ES-I3 (cell line): ENCODE measurements around the gene SOBP.

Source experiments
- H3K36me3 ChIP-seq: 2 replicates; pipeline ENCODE4 v1.6.1; 2013; ENCODE audit warnings: mild to moderate bottlenecking, low read length, control low read depth, moderate library complexity; ENCODE audit not compliant: insufficient read depth
- H3K4me1 ChIP-seq: 2 replicates; pipeline ENCODE4 v1.6.1; 2013; ENCODE audit warnings: mild to moderate bottlenecking, control low read depth, low read length; ENCODE audit not compliant: insufficient read depth
- H3K9ac ChIP-seq: 2 replicates; pipeline ENCODE4 v1.6.1; 2013; ENCODE audit warnings: low read depth, mild to moderate bottlenecking, low read length, moderate library complexity
- H3K9me3 ChIP-seq: 2 replicates; pipeline ENCODE4 v1.6.1; 2013; ENCODE audit warnings: mild to moderate bottlenecking, low read length, moderate library complexity; ENCODE audit not compliant: control insufficient read depth, insufficient read depth

The SOBP gene

GRCh38 chr6:107587451-107587850 is 97.5 kb downstream of the SOBP start:
- peaks cover 12% of the 10 kb centered on the region for H3K4me1 ChIP-seq
- H3K9ac ChIP-seq: no peak overlapping the region
- no peaks in the 10 kb centered on the region for H3K9me3 ChIP-seq
- H3K36me3 ChIP-seq: no peaks in the 10 kb centered on the region

DNA sequence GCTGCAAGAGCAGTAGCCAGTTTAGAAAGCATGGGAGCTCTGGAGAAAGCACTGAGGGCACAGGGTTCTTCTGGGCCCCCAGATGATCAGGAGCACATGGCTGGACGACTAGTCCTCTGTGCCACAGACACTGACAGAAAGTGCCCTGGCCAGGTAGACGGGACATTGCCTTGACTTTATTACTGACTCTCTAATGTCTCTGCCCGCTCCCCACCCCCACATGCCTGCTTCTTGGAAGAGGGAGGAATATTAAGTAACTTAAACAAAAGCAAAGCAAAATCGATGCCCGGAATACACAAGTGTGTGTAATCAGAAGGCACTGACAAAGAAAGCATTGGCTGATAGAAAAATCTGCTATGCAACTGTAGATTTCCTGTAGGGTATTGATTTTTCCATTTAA is 99.3 kb downstream of the SOBP start:
- no peak overlapping the region for H3K9ac ChIP-seq
- peaks cover 12% of the 10 kb centered on the region for H3K4me1 ChIP-seq
- H3K9me3 ChIP-seq: no peaks in the 10 kb centered on the region
- H3K36me3 ChIP-seq: no peaks in the 10 kb centered on the region

DNA sequence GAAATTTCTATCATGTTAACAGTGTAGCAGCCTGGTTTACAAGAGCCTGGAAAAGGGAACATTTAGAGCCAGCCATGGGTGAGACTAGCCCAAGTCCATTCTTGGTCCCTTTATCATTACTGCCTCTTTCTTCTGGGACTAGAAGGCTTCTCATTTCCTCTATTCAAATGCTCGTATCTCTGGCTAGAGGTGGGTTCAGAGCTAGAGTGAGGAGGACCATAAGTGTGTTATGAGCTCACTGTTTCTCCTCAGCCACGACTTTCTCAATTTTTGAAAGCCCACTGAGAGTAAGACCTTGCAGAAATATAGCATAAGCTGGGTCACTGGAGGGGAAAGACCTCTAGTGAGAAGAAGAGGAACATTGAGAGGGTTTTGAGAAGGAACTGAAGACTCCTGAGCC is 100.0 kb downstream of the SOBP start:
- Histone ChIP-seq H3K36me3 (no peaks in the 10 kb centered on the region), H3K9me3 (no peaks in the 10 kb centered on the region), H3K9ac (no peak overlapping the region), H3K4me1 (peaks cover 12% of the 10 kb centered on the region)

DNA sequence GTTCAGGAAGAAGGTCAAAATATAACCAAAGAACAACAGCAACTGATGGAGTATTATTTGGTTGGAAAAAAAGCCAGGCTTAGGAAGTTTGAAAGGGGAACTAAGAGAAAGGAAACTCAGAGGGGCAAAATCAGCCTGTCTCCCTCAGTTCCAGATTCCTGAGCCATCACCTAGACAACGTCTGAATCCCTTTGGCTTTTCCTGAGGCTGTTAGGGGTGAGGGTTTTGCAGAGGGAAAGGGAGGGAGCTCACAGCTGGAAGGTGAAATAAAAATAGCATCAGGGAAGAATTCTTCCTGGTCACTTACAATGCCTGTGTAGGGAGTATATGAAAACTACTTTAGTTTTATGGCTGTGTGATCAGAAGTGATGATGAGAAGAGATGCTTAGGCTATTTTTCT is 100.5 kb downstream of the SOBP start:
- Histone ChIP-seq H3K36me3 (no peaks in the 10 kb centered on the region), H3K9me3 (no peaks in the 10 kb centered on the region), H3K9ac (no peak overlapping the region), H3K4me1 (peaks cover 12% of the 10 kb centered on the region)

- no peaks in the 10 kb centered on the region for H3K36me3 ChIP-seq
- no peaks in the 10 kb centered on the region for H3K9me3 ChIP-seq
- no peak overlapping the region for H3K9ac ChIP-seq
Observed at GRCh38 chr6:107591346-107591745, 101.4 kb downstream of the SOBP start.

GRCh38 chr6:107592806-107593205 is 102.9 kb downstream of the SOBP start:
- H3K36me3 ChIP-seq: no peaks in the 10 kb centered on the region
- H3K9me3 ChIP-seq: no peaks in the 10 kb centered on the region
- peaks cover 6% of the 10 kb centered on the region; the same call in 1 of the 2 replicates for H3K4me1 ChIP-seq
- no peak overlapping the region for H3K9ac ChIP-seq

More at GRCh38 chr6:107591346-107591745, 101.4 kb downstream of the SOBP start:
- peaks cover 6% of the 10 kb centered on the region; the same call in 1 of the 2 replicates for H3K4me1 ChIP-seq

- H3K36me3 ChIP-seq: no peaks in the 10 kb centered on the region
- no peaks in the 10 kb centered on the region for H3K9me3 ChIP-seq
- H3K4me1 ChIP-seq: peaks cover 7% of the 10 kb centered on the region
- H3K9ac ChIP-seq: no peak overlapping the region
Observed at GRCh38 chr6:107594736-107595135, 104.8 kb downstream of the SOBP start.

GRCh38 chr6:107598091-107598490 is 108.2 kb downstream of the SOBP start:
- no peak overlapping the region for H3K9ac ChIP-seq
- H3K4me1 ChIP-seq: peaks cover 24% of the 10 kb centered on the region
- H3K36me3 ChIP-seq: no peaks in the 10 kb centered on the region
- H3K9me3 ChIP-seq: no peaks in the 10 kb centered on the region

GRCh38 chr6:107599043-107599442 is 109.1 kb downstream of the SOBP start:
- peaks cover 24% of the 10 kb centered on the region for H3K4me1 ChIP-seq
- no peaks in the 10 kb centered on the region for H3K36me3 ChIP-seq
- no peaks in the 10 kb centered on the region for H3K9me3 ChIP-seq
- no peak overlapping the region for H3K9ac ChIP-seq

- no peaks in the 10 kb centered on the region for H3K9me3 ChIP-seq
- no peaks in the 10 kb centered on the region for H3K36me3 ChIP-seq
- peaks cover 29% of the 10 kb centered on the region for H3K4me1 ChIP-seq
Observed at GRCh38 chr6:107600121-107600520, 110.2 kb downstream of the SOBP start.

GRCh38 chr6:107600936-107601335 is 111.0 kb downstream of the SOBP start:
- peaks cover 37% of the 10 kb centered on the region for H3K4me1 ChIP-seq
- H3K9ac ChIP-seq: no peak overlapping the region
- H3K36me3 ChIP-seq: no peaks in the 10 kb centered on the region
- H3K9me3 ChIP-seq: no peaks in the 10 kb centered on the region

More at GRCh38 chr6:107600121-107600520, 110.2 kb downstream of the SOBP start:
- no peak overlapping the region for H3K9ac ChIP-seq

DNA sequence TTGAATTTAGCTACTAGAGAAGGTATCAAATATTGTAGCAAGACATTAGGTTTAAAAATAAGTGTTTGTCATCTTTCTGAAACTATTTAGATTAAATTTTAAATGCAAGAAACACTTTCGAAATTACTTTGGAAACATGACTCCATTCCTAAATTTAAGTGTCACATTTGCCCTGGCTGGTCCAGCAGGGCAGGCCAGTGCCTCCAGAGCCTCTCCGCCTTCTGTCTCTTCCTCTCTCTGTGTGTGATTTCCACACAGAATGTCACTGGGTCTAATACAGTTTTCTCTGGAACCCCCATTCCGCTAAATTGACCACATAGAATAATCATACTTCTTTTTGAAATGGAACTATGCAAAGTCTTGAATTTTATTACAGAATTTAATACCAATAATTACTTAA is 111.5 kb downstream of the SOBP start:
- H3K36me3 ChIP-seq: no peaks in the 10 kb centered on the region
- peaks cover 37% of the 10 kb centered on the region for H3K4me1 ChIP-seq
- H3K9me3 ChIP-seq: no peaks in the 10 kb centered on the region
- no peak overlapping the region for H3K9ac ChIP-seq

DNA sequence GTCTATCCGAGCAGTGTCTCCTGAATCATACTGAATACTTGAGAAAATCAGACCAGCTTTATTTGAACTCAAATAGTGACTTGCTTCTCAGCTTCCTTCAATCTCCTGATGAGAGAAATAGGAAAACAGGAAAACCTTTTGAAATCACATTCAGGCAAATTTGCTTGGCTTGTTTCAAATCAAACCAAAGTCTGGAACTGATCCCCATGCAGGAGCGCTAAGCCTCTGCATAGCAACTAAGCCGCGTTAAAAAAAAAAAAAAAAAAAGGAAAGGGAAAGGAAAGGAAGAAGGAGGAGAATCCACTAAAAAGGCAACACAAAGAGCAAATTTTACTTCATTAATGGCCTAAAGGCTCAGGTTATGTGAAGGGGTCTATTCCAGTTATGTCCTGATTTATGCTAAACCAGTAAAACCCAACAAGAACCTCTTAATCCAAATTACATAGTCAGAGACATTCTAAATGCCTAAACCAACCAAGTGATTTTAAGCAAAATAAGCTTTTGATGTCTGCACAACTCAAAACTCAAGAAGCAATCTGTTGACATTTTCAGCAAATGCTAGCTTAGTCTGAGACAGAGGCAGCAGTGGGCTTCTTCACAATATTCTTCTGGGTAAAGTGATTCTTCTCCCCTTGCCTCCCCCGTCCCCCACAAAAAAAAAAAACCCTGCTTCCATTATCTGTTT is 112.5 kb downstream of the SOBP start:
- no peak overlapping the region for H3K9ac ChIP-seq
- H3K4me1 ChIP-seq: peaks cover 42% of the 10 kb centered on the region
- H3K9me3 ChIP-seq: no peaks in the 10 kb centered on the region
- no peaks in the 10 kb centered on the region for H3K36me3 ChIP-seq

GRCh38 chr6:107603006-107603370 is 113.1 kb downstream of the SOBP start:
- Histone ChIP-seq H3K36me3 (no peaks in the 10 kb centered on the region), H3K4me1 (peaks cover 42% of the 10 kb centered on the region)

GRCh38 chr6:107604549-107604948 is 114.6 kb downstream of the SOBP start:
- H3K4me1 ChIP-seq: peaks cover 42% of the 10 kb centered on the region
- H3K9ac ChIP-seq: no peak overlapping the region
- H3K36me3 ChIP-seq: no peaks in the 10 kb centered on the region
- no peaks in the 10 kb centered on the region for H3K9me3 ChIP-seq

More at GRCh38 chr6:107603006-107603370, 113.1 kb downstream of the SOBP start:
- no peaks in the 10 kb centered on the region for H3K9me3 ChIP-seq
- no peak overlapping the region for H3K9ac ChIP-seq
